H1 (cell line): ENCODE data around the gene IL21R. TPM values are rescaled to one million over a fixed set of nuclear protein-coding genes. Genes with fewer than 3 reads are reported as not detected.

ENCODE experiments used
- RXRA ChIP-seq: IDR thresholded peaks from 2 replicates; pipeline ENCODE4 v1.6.1; 2011; ENCODE audit warnings: low read depth, mild to moderate bottlenecking, low read length, moderate library complexity; ENCODE audit not compliant: insufficient read depth
- SUZ12 ChIP-seq: fragments of 200-600 bp; sonication (generic); IDR thresholded peaks from 2 replicates; pipeline ENCODE4 v1.6.1; 2012; ENCODE audit warnings: mild to moderate bottlenecking, inconsistent platforms, low read length, moderate library complexity, mixed read lengths
- ZNF274 ChIP-seq: IDR thresholded peaks from 2 replicates; pipeline ENCODE4 v1.7.0; 2012; ENCODE audit warnings: low read length, borderline replicate concordance; ENCODE audit errors: extremely low read depth
- polyA plus RNA-seq, 7 experiments: library from polyadenylated mRNA; depleted of rRNA in 3 of 7; stranded (reverse) in 5 of 7; unstranded in 2 of 7; fragments of >200 nt in 5 of 7; fragments of 200-250 nt in 2 of 7; gene quantifications; 1 replicate in 5 of 7; 2 replicates in 1 of 7; 4 replicates in 1 of 7; pipeline versions ENCODE4 v1.2.1 to v1.2.3, GENCODE V29; 2011 to 2013; ENCODE audit warnings: missing spikeins in 2 of 7, mixed read lengths in 2 of 7
- total RNA-seq: library from RNA; stranded (reverse); fragmentation: NEBNext Ultra II Directional; extraction: Animal tissue kit (Norgen Biotek cat#: 25700); gene quantifications from 2 replicates; pipeline ENCODE4 v1.2.1, GENCODE V29; 2021

Gene IL21R
- total and polyA plus RNA-seq, 2 of the 8 experiments (the other 6 are each of a cell fraction or from before 2014, with no cell fraction given) = 0.34 to 0.70 TPM

GRCh38 chr16:27499659-27500055, 97.7 kb downstream of the IL21R start (continued):
- TF ChIP-seq SUZ12 (no peak), RXRA (no peak), ZNF274 (no peak)
- TF ChIP-seq, all 59 proteins: peak for 0
